Pons (tissue), 1 donor: Measurements from ENCODE around the gene PBX4.

Source experiments
- DNase-seq: peaks from one replicate; pipeline ENCODE4 v3.0.0-alpha.2; 2016; ENCODE audit warnings: low spot score

PBX4 gene

GRCh38 chr19:19649155-19649554, 30.7 kb upstream of the PBX4 start:
- DNase-seq: no peak

DNA sequence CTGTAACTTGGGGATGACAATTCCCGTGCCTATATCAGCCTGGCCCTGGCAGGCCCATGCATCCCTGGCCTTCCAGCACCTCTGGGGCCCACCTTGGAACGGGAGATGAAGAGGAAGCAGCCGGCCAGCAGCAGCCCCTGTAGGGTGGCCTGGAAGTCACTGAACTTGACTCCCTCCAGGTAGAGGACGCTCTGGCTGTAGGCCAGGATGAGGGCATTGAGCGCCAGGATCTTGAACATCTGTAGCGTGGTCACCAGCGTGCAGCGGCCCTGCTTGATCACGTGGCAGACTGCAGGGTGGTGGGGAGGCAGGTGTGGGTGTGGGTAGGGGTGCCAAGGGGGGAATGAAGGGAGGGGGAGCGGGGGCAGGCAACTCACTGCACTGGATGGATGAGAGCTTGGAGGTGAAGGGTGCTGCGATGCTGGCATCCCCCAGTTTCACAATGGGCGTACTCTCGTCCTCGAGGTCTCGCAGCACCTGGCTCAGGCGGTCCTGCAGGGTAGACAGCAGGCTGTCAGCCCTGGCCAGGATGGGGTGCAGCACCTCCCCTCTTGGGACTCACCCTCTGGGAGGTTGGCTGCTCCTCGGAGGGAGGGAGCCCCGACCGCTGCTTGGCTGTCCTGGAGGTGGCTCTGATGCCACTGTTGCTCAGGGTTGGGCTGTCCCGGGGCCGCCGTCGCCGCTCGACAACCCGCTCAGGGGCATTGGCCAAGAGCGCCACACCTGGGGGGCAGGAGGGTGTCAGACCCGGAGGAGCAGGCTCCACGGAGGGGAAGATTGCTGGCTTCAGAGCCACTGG, 28.7 kb upstream of the PBX4 start:
- DNase-seq: no peak

DNA sequence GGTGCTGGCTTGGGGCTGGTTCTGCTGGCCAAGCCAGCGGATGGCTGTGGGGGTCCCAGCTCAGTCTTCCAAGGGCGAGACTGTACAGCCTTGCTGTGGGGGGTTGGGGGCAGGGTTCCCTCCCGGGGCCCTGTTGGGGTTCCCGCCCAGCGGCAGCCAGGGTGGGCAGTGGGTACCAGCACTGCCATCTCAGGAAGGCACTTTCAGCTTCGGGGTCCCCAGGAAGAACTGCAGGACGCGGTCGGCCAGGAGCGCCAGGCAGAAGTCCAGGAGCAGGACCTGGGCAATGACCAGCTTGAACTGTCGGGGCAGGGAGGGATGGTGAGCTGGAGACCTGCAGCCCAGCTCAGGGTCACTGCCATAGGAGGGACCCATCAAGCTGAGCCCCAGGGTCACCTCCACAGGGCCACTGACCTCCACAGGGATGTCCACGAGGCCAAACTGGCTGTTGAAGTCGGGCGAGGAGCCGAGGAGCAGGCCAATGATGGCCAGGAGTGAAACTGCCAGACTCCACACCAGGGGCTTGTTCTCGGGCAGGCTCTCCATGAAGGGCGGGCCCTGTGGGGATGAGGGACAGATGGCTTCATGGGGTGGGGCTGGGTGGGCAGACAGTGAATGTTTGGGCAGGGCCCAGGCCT, 26.9 kb upstream of the PBX4 start:
- DNase-seq: no peak

DNA sequence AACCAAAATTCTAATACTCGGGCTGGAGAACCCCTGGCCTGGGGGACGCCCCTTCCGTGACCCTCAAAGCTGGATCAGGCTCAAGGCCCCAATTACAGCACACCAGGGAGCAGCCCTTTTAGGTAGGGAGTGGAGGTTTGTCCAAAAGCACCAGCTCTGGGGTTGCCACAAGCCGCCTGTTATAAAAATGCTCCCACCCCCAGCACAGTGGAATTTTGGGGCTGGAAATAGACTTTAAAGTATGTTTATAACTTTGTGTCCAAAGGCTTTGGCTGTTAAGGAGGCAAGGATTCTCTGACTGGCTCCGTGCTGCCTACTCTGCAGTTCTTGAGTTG, 25.5 kb upstream of the PBX4 start:
- DNase-seq: no peak

GRCh38 chr19:19643158-19644053, 24.9 kb upstream of the PBX4 start, which contains the start of gene GMIP:
TSS of gene GMIP (minus strand) at chr19:19643657. CDS start at chr19:19643529, 128 bp downstream.
- no peak for DNase-seq

GRCh38 chr19:19642506-19643157, 24.1 kb upstream of the PBX4 start:
- DNase-seq: no peak

DNA sequence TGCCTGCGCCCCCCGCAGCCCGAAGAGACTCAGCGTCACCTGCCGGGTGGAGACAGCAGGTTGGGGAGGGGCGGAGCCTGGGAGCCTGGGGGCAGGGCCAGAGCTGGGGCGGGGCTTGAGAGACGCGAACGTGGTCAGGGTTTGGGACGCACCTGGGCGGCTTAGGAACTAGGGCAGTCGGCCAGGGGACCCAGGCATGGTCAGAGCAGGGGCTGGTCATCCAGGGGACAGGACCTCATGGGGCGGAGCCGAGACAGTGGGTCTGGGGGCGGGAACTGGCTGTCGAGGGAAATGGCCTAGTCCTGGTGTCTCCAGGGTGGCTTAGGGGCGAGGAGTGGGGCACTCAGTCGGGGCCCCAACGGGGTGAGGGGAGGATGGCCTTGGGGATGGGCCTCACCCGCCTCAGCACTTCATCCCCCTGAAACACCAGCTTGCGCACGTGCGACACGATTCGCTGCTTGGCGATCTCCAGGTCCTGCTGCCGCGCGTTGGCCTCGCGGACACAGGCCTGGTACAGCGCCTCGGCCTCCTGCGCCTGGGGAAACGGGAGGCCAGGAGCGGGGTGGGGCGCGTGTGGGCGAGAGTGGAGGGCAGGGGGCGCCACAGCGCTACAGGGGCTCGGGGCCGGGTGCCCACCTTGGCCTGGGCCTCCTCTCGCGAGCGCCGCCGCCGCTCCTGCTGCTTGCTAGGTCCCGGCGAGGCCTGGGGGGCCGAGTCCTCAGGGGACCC, 19.2 kb upstream of the PBX4 start:
- no peak for DNase-seq

- no peak for DNase-seq
These were observed 18.7 kb upstream of the PBX4 start for GRCh38 chr19:19637186-19637522.

GRCh38 chr19:19636573-19637185, 18.2 kb upstream of the PBX4 start:
- DNase-seq: no peak

DNA sequence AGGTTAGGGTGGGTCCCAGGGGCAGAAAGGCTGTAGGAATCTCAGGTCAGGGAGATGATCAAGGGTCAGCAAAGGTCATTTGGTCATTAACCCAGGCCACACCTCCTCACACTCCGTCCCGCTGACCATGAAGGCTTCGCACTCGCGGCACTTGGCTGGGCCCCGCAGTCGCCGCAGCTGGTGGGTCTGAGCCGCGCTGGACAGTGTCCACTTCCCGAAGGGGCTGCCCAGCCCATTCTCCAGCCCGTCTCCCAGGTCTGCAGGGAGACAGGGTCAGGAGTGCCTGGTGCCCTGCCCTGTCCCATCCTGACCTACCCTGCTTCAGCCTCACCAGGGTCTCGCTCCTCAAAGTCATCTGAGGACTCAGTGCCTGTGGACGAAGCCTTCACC, 16.8 kb upstream of the PBX4 start:
- DNase-seq: no peak

DNA sequence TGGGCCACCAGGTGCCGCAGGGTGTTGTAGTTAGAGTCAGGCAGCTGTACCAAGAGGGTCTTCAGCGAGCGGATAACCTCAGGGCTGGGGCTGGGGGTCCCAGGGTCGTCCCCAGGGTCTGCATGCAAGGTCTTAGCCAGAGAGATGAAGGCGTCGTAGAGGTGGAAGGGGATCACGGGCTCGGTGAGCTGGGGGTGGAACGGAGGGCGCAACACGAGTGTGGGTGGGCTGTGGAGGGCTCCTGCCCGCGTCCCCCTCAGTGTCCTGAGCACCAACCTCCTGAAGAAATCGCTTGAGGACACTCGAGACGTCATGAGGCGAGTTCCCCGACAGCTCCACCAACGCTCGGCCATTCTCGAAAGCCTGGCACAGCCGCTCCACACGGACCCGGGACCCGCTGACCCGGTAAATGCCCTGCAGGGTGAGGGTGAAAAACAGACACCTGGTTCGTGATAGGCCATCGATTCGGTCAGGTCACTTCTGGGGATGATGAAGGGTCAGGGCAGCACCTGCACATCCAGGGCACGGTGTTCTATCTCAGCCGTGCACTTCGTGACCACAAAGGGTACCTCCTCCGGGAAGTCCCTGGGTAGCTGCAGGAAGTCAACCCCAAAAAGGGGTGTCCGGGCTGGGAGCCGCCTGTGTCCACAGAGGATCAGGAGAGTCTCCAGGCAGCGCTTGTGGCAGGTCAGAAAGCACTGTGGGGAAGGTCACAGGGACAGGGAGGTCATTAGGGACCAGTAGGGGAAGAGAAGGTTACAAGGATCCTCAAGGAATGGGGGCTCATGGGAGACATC, 16.2 kb upstream of the PBX4 start:
- no peak for DNase-seq

- no peak for DNase-seq
These were observed 15.4 kb upstream of the PBX4 start for GRCh38 chr19:19633711-19634515.

DNA sequence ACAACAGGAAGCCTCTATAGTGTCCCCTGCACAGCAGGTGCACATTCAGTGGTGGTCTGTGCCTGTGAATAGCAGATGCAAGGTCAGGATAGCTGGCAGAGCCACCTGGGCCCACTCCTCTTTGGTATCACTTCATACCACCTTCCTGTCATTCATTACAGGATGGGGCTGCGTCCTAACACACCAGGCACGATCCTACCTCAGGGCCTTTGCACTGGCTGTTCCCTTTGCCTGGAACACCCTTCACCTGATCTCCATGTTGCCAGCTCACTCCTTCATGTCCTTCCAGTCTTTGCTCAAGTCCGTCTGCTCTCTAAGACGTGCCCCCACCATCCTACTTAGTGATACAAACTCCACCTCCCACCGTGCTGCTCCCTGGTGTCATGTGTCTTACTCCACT, 14.2 kb upstream of the PBX4 start:
- no peak for DNase-seq

- no peak for DNase-seq
These were observed 12.9 kb upstream of the PBX4 start for GRCh38 chr19:19631346-19631745.

DNA sequence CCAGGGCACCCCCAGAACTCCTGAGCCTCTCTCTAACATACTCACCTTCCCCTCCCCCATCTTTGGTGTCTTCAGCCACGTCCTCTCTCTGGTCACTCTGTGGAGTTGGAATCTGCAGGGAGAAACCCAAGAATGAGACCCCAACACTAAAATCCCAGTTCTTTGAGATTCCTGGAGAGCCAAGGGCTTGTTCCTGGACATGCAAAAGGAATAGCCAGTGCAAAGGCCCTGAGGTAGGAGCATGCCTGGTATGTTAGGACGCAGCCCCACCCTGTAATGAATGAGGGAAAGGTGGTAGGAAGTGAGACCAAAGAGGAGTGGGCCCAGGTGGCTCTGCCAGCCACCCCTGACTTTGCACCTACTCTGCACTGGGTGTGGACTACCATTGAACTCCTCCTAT, 11.9 kb upstream of the PBX4 start:
- DNase-seq: no peak

GRCh38 chr19:19630062-19630414, 11.6 kb upstream of the PBX4 start:
- DNase-seq: no peak

DNA sequence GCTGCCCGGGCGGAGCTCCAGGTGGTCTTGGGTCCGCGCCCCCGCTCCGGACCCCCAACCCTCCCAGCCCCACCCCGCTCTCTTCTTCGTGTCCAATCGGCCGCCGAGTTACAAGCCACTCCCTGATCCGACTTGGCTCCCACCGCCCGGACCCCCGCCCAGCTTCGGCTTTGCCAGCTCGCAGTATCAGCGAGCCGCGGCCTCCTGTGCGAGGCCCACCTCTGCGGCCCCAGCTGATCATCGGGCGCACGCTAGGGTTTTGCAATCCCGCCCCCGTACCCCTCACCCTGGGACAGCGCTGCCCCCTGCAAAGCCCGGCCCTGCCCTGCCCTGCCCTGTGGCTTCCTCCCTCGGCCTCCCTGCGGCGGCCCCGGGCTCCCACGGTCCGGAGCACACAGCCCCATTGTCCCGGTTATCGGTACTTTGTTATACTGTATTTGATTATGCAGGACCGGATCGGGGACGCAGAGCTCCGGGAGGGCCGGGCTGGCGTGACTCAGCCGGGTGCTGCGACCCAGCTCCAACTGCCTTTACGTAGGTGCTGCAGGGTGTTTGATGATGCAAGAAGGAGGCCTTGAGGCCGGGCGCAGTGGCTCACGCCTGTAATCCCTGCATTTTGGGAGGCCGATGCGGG, 10.1 kb upstream of the PBX4 start:
- no peak for DNase-seq

DNA sequence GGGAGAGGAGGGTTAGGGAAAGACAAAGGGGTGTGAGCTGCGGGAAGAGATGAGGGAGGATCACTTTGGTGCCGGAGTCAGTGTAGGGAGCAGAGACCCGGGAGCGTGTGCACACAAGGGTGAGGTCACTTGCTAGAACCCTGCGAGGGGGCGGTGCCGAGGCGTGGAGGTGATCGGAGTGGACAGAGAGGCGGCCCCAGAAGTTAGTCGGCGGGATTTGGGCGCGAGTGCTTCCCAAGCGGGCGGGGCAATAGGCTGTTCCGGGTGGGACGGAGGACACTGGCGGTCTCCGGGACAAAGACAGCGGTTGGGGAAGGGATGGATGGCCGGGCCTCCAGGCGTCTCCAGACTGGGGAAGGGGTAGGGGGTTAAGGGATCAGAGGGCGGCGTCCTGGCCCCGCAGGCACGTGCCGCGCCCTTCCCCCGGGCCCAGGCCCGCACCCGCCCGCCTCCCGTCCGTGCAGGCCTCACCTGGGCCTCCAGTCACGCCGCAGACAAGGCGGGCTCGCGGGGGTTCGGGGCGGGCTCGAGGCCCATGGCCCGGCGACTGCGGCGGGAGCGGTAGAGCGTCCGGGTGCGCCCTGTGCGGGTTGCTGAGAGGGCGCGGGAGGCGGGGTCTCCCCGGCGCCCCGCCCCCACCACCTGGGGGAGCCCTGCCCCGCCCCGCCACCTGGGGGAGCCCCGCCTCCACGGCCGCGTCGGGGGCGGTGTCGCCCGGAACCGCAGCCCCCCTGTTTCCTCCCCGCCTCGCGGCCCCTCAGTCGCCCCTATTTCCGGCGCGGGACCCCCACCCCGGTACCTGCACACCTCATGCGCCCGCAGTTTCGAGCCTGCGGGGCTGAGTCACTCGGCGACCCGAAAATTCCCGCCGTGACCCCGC, 9.4 kb upstream of the PBX4 start, which contains the start of gene LPAR2:
LPAR2 (minus strand) TSS at position 600 of the 880 bp plus-strand sequence. CDS start 945 bp downstream, outside the sequence.
- no peak for DNase-seq
